HG02870 (cell line): ENCODE data around the gene RNASE12.

Experiments
- ATAC-seq: cut with Tn5 transposase; IDR thresholded peaks from one replicate; pipeline ENCODE4 v1.9.1; 2021; ENCODE audit warnings: mild to moderate bottlenecking, moderate library complexity; ENCODE audit not compliant: unreplicated experiment

RNASE12 gene

DNA sequence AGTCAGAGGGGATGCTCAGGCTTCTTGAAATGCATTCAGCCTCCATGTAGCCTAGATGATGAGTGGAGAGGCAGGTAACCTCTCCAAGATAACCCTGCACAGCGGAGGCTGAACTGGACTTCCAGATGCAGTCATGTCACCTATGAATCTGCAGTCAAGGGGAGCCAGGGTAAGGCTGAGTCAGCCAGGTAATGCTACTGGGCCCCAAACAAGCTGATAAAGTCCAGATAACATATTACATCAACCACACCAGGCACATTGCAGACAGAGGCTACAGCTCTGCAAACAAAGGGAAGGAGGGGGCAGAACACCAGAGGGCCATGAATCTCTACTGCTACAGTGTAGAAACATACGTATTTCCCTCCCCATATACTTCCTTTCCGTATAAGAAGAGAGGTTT lies 44.3 kb downstream of the RNASE12 start:
- no peak for ATAC-seq
